ENCODE measurements around the gene EIF4G2.

GRCh38 chr11:10818594-10818993, 9.9 kb upstream of the EIF4G2 start:
- TF ChIP-seq, protein P1, sequence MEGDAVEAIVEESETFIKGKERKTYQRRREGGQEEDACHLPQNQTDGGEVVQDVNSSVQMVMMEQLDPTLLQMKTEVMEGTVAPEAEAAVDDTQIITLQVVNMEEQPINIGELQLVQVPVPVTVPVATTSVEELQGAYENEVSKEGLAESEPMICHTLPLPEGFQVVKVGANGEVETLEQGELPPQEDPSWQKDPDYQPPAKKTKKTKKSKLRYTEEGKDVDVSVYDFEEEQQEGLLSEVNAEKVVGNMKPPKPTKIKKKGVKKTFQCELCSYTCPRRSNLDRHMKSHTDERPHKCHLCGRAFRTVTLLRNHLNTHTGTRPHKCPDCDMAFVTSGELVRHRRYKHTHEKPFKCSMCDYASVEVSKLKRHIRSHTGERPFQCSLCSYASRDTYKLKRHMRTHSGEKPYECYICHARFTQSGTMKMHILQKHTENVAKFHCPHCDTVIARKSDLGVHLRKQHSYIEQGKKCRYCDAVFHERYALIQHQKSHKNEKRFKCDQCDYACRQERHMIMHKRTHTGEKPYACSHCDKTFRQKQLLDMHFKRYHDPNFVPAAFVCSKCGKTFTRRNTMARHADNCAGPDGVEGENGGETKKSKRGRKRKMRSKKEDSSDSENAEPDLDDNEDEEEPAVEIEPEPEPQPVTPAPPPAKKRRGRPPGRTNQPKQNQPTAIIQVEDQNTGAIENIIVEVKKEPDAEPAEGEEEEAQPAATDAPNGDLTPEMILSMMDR (IDR thresholded peaks at IDR 0.05; ENCODE audit: poor library complexity, severe bottlenecking): no peak
- TF ChIP-seq TAF1 (IDR thresholded peaks at IDR 0.05; ENCODE audit: low read depth) (no peak), SMC3 (conservative IDR thresholded peaks at IDR 0.05; ENCODE audit: poor library complexity) (no peak), POLR2AphosphoS5 (IDR thresholded peaks at IDR 0.05) (no peak), RAD21 (conservative IDR thresholded peaks at IDR 0.05) (no peak), EP300 (conservative IDR thresholded peaks at IDR 0.05; ENCODE audit: poor library complexity, severe bottlenecking) (no peak), EZH2 (IDR thresholded peaks at IDR 0.05; ENCODE audit: borderline replicate concordance, insufficient read depth, low read length, poor library complexity, severe bottlenecking) (no peak)
